Stomach (tissue), 9 donors: ENCODE measurements around the gene TXNDC5. TPM values are rescaled to one million over a fixed set of nuclear protein-coding genes. Genes with fewer than 3 reads are reported as not detected.

Source experiments
- DNase-seq, 2 donors: peaks; one replicate each; pipeline versions ENCODE4 v3.0.0 to v3.0.0-alpha.2; 2013 to 2019
- H3K27ac ChIP-seq, 5 donors: fragments of 200-600 bp in 4 of 5; sonication (generic) in 4 of 5; one replicate each; pipeline ENCODE4 v1.5.1; 2013 to 2019; ENCODE audit warnings: mild to moderate bottlenecking in 1 of 5, moderate library complexity in 1 of 5
- H3K27me3 ChIP-seq, 3 donors: fragments of 200-600 bp; sonication (generic); one replicate each; pipeline ENCODE4 v1.5.1; 2017 to 2019; ENCODE audit warnings: mixed run types in 1 of 3
- H3K36me3 ChIP-seq, 4 donors: fragments of 200-600 bp; sonication (generic); 1 replicate in 3 of 4; 2 replicates in 1 of 4; pipeline ENCODE4 v1.5.1; 2016 to 2019
- H3K4me1 ChIP-seq, 4 donors: fragments of 200-600 bp; sonication (generic); one replicate each; pipeline ENCODE4 v1.5.1; 2016 to 2019
- H3K4me3 ChIP-seq, 4 donors: fragments of 200-600 bp; sonication (generic) in 3 of 4; one replicate each; pipeline ENCODE4 v1.5.1; 2016 to 2019; ENCODE audit warnings: mild to moderate bottlenecking in 1 of 4
- H3K9me3 ChIP-seq, 4 donors: fragments of 200-600 bp; sonication (generic); one replicate each; pipeline ENCODE4 v1.5.1; 2016 to 2019
- CTCF ChIP-seq, 7 experiments: fragments of 450-650 bp in 4 of 7; fragments of 200-600 bp in 3 of 7; sonication (generic) in 3 of 7; IDR thresholded peaks; one replicate each; pipeline ENCODE4 v1.5.1; 2016 to 2019; ENCODE audit warnings: antibody characterized with exemption in 7 of 7, control low read depth in 2 of 7, mild to moderate bottlenecking in 1 of 7
- EP300 ChIP-seq: sonication (generic); formaldehyde crosslinking; IDR thresholded peaks from one replicate; pipeline ENCODE4 v1.6.1; 2017; ENCODE audit warnings: antibody characterized with exemption
- POLR2A ChIP-seq, 4 donors: fragments of 450-650 bp; IDR thresholded peaks; one replicate each; pipeline ENCODE4 v1.6.1; 2016; ENCODE audit warnings: antibody characterized with exemption in 4 of 4, control low read depth in 2 of 4, mild to moderate bottlenecking in 1 of 4, moderate library complexity in 1 of 4
- POLR2AphosphoS5 ChIP-seq, 3 donors: sonication (generic); formaldehyde crosslinking; IDR thresholded peaks; one replicate each; pipeline ENCODE4 v1.6.1; 2016; ENCODE audit warnings: antibody characterized with exemption in 3 of 3
- WGBS, 5 donors: extraction: QIAGEN DNeasy Blood & Tissue Kit in 3 of 5; methylation state at CpG; one replicate each; pipeline versions ENCODE4 v1.1.5 to v1.1.7; 2013 to 2018; 5-methylcytosine and 5-hydroxymethylcytosine counted together
- intact Hi-C: fragments of 100-400 bp; cut with DNase I; formaldehyde crosslinking; loops from one replicate; pipeline ENCODE4 v1.15.1; 2023; ENCODE audit warnings: low total_unique reads
- polyA plus RNA-seq, 3 donors: library from polyadenylated mRNA; stranded (reverse); fragments of 200-250 nt; gene quantifications; one replicate each; pipeline ENCODE4 v1.2.3, GENCODE V29; 2013
- total RNA-seq, 5 donors: library from RNA; depleted of rRNA; stranded (reverse); fragments of >200 nt; gene quantifications; one replicate each; pipeline versions ENCODE4 v1.1.0 to v1.2.3, GENCODE V29; 2014 to 2016
- donor health status: healthy with polysubstance abuse.
- donor health status: Bipolar disorder and iron deficiency.
- donor health status: healthy.

Gene TXNDC5
- total and polyA plus RNA-seq, 8 donors = 27.4 to 260 (median 48.2) TPM

GRCh38 chr6:7932625-7933024 lies 22.0 kb upstream of the TXNDC5 start:
- H3K4me1 ChIP-seq = no peaks in the 10 kb centered on the region
- no peaks in the 10 kb centered on the region for H3K9me3 ChIP-seq
- no peaks in the 10 kb centered on the region for H3K27me3 ChIP-seq
- no peak overlapping the region for H3K4me3 ChIP-seq
- H3K36me3 ChIP-seq = no peaks in the 10 kb centered on the region
- intact Hi-C loops = no loop called here
- no peak for DNase-seq
- no peak for TF ChIP-seq EP300
- WGBS, 5 donors = 85 to 100% (median 88%) methylated on average over 1 to 2 of the region's 2 CpGs
- no peak overlapping the region for H3K27ac ChIP-seq

- no peak overlapping the region for H3K27ac ChIP-seq
- TF ChIP-seq POLR2A (IDR thresholded peaks at IDR 0.05) = no peak
- no peak for TF ChIP-seq CTCF (IDR thresholded peaks at IDR 0.05)
- no peak for TF ChIP-seq POLR2AphosphoS5 (IDR thresholded peaks at IDR 0.05)
- TF ChIP-seq EP300 = no peak
- no peak for DNase-seq
- H3K36me3 ChIP-seq = no peaks in the 10 kb centered on the region
- no peak overlapping the region for H3K4me3 ChIP-seq
- no peaks in the 10 kb centered on the region for H3K4me1 ChIP-seq
- intact Hi-C loops = no loop called here
- no peaks in the 10 kb centered on the region for H3K27me3 ChIP-seq
- peaks cover 0 to 16% (median 8%) of the 10 kb centered on the region in 4 donors for H3K9me3 ChIP-seq
These were observed 14.3 kb upstream of the TXNDC5 start for GRCh38 chr6:7924867-7925266.

GRCh38 chr6:7922596-7922995 lies 12.0 kb upstream of the TXNDC5 start:
- WGBS, 5 donors = 78 to 85% (median 82%) methylated on average over 1 of the region's 1 CpG
- no peak for TF ChIP-seq POLR2A (IDR thresholded peaks at IDR 0.05)
- DNase-seq = no peak
- Histone ChIP-seq H3K27ac (no peak overlapping the region), H3K36me3 (no peaks in the 10 kb centered on the region), H3K4me3 (no peak overlapping the region), H3K27me3 (no peaks in the 10 kb centered on the region), H3K4me1 (no peaks in the 10 kb centered on the region), H3K9me3 (peaks cover 0 to 16% (median 8%) of the 10 kb centered on the region in 4 donors)
- intact Hi-C loops = no loop called here

- Histone ChIP-seq H3K4me1 (no peaks in the 10 kb centered on the region), H3K4me3 (no peak overlapping the region), H3K36me3 (no peaks in the 10 kb centered on the region), H3K27me3 (no peaks in the 10 kb centered on the region), H3K27ac (no peak overlapping the region), H3K9me3 (peaks cover 0 to 16% (median 8%) of the 10 kb centered on the region in 4 donors)
- intact Hi-C loops = no loop called here
- no peak for DNase-seq
- no peak for TF ChIP-seq POLR2AphosphoS5 (IDR thresholded peaks at IDR 0.05)
- TF ChIP-seq CTCF (IDR thresholded peaks at IDR 0.05) = no peak
- WGBS, 5 donors = 32 to 52% (median 48%) methylated on average over 5 of the region's 5 CpGs
These were observed 11.1 kb upstream of the TXNDC5 start for GRCh38 chr6:7921632-7922092.

- intact Hi-C loops = no loop called here
- Histone ChIP-seq H3K9me3 (peaks cover 0 to 15% (median 6%) of the 10 kb centered on the region in 4 donors), H3K4me1 (no peaks in the 10 kb centered on the region), H3K36me3 (no peaks in the 10 kb centered on the region), H3K27me3 (no peaks in the 10 kb centered on the region), H3K27ac (no peak overlapping the region), H3K4me3 (no peak overlapping the region)
- 61 to 76% (median 66%) methylated on average over 4 of the region's 4 CpGs for WGBS, 5 donors
- no peak for DNase-seq
- TF ChIP-seq POLR2AphosphoS5 (IDR thresholded peaks at IDR 0.05) = no peak
- no peak for TF ChIP-seq CTCF (IDR thresholded peaks at IDR 0.05)
- TF ChIP-seq POLR2A (IDR thresholded peaks at IDR 0.05) = no peak
- no peak for TF ChIP-seq EP300
These were observed 10.5 kb upstream of the TXNDC5 start for GRCh38 chr6:7921046-7921445.
